ENCODE results near the gene XPOT. TPM values are rescaled to one million over a fixed set of nuclear protein-coding genes. Genes with fewer than 3 reads are reported as not detected.

XPOT gene
- polyA plus RNA-seq, 1 donor from 2014 or later: 50.8 TPM

- Histone ChIP-seq H3F3A (ENCODE audit: insufficient read depth, low read length, poor library complexity, severe bottlenecking) (no peaks in the 10 kb centered on the region), H4K20me1 (ENCODE audit: insufficient read depth) (no peaks in the 10 kb centered on the region), H3K27ac (ENCODE audit: low read length) (no peak within 1 kb of the TSS), H3K27me3 (ENCODE audit: insufficient read depth, low read depth, low read length) (no peaks in the 10 kb centered on the region), H3K9me3 (ENCODE audit: low read length) (no peaks in the 10 kb centered on the region), H3K4me2 (ENCODE audit: low read length) (no peak within 1 kb of the TSS), H3K4me3 (ENCODE audit: low read length) (no peak within 1 kb of the TSS), H3K79me2 (replicated peaks; ENCODE audit: insufficient read depth, low read length) (no peaks in the 10 kb centered on the region), H2AFZ (ENCODE audit: low read depth, low read length) (no peak within 1 kb of the TSS), H3K9me2 (ENCODE audit: insufficient read depth, low read length) (no peaks in the 10 kb centered on the region), H3K9ac (ENCODE audit: low read length) (no peak within 1 kb of the TSS), H3K36me3 (ENCODE audit: insufficient read depth, low read length) (no peaks in the 10 kb centered on the region)
- no peak for TF ChIP-seq SMC3 (conservative IDR thresholded peaks at IDR 0.05; ENCODE audit: poor library complexity)
- no peak for TF ChIP-seq EZH2 (IDR thresholded peaks at IDR 0.05; ENCODE audit: borderline replicate concordance, insufficient read depth, low read length, poor library complexity, severe bottlenecking)
- no peak for TF ChIP-seq MXI1 (conservative IDR thresholded peaks at IDR 0.05; ENCODE audit: poor library complexity, severe bottlenecking)
- no peak for TF ChIP-seq POLR2AphosphoS5 (IDR thresholded peaks at IDR 0.05)
- no peak for TF ChIP-seq RAD21 (conservative IDR thresholded peaks at IDR 0.05)
- TF ChIP-seq, protein P1, sequence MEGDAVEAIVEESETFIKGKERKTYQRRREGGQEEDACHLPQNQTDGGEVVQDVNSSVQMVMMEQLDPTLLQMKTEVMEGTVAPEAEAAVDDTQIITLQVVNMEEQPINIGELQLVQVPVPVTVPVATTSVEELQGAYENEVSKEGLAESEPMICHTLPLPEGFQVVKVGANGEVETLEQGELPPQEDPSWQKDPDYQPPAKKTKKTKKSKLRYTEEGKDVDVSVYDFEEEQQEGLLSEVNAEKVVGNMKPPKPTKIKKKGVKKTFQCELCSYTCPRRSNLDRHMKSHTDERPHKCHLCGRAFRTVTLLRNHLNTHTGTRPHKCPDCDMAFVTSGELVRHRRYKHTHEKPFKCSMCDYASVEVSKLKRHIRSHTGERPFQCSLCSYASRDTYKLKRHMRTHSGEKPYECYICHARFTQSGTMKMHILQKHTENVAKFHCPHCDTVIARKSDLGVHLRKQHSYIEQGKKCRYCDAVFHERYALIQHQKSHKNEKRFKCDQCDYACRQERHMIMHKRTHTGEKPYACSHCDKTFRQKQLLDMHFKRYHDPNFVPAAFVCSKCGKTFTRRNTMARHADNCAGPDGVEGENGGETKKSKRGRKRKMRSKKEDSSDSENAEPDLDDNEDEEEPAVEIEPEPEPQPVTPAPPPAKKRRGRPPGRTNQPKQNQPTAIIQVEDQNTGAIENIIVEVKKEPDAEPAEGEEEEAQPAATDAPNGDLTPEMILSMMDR (IDR thresholded peaks at IDR 0.05; ENCODE audit: poor library complexity, severe bottlenecking): no peak
- no peak for TF ChIP-seq EP300 (conservative IDR thresholded peaks at IDR 0.05; ENCODE audit: poor library complexity, severe bottlenecking)
- no peak for TF ChIP-seq REST (IDR thresholded peaks at IDR 0.05; ENCODE audit: borderline replicate concordance)
- TF ChIP-seq TAF1 (IDR thresholded peaks at IDR 0.05; ENCODE audit: low read depth): no peak
These were observed 13.8 kb upstream of the XPOT start, which contains the start of gene C12orf56 for GRCh38 chr12:64390275-64390851. Gene C12orf56 (minus strand): TSS chr12:64390758. CDS start chr12:64390565, 193 bp downstream.

- Histone ChIP-seq H3K9ac (ENCODE audit: low read length) (no peak overlapping the region), H3K9me3 (ENCODE audit: low read length) (no peaks in the 10 kb centered on the region), H4K20me1 (ENCODE audit: insufficient read depth) (no peaks in the 10 kb centered on the region), H3K9me2 (ENCODE audit: insufficient read depth, low read length) (no peaks in the 10 kb centered on the region), H3K27ac (ENCODE audit: low read length) (no peak overlapping the region), H3K27me3 (ENCODE audit: insufficient read depth, low read depth, low read length) (no peaks in the 10 kb centered on the region), H3F3A (ENCODE audit: insufficient read depth, low read length, poor library complexity, severe bottlenecking) (no peaks in the 10 kb centered on the region), H3K4me3 (ENCODE audit: low read length) (no peak overlapping the region), H3K79me2 (replicated peaks; ENCODE audit: insufficient read depth, low read length) (no peaks in the 10 kb centered on the region), H3K4me2 (ENCODE audit: low read length) (no peak overlapping the region), H3K36me3 (ENCODE audit: insufficient read depth, low read length) (no peaks in the 10 kb centered on the region), H2AFZ (ENCODE audit: low read depth, low read length) (no peak overlapping the region)
- TF ChIP-seq, protein P1 (IDR thresholded peaks at IDR 0.05; ENCODE audit: poor library complexity, severe bottlenecking): no peak
- TF ChIP-seq POLR2AphosphoS5 (IDR thresholded peaks at IDR 0.05) (no peak), TAF1 (IDR thresholded peaks at IDR 0.05; ENCODE audit: low read depth) (no peak), SMC3 (conservative IDR thresholded peaks at IDR 0.05; ENCODE audit: poor library complexity) (no peak), RAD21 (conservative IDR thresholded peaks at IDR 0.05) (no peak)
These were observed 12.0 kb upstream of the XPOT start for GRCh38 chr12:64392221-64392620.

Measured in neural cell (in vitro differentiated cells).